H1 (cell line): ENCODE data around the gene DISP1. TPM values are rescaled to one million over a fixed set of nuclear protein-coding genes. Genes with fewer than 3 reads are reported as not detected.
A peak's percentile ranks its signal among the peaks of the same experiment; 100 is the strongest.

Experiments used
- CTCF ChIA-PET: fragments of 300-600 bp; sonication (Branson Sonifier 250); formaldehyde crosslinking; loops from one replicate; lab custom pipeline; 2021; ENCODE audit not compliant: partially characterized antibody; lab: Charles Lee
- POLR2A ChIA-PET: fragments of 300-600 bp; sonication (Branson Sonifier 250); formaldehyde crosslinking; loops from one replicate; lab custom pipeline; 2021; ENCODE audit warnings: inconsistent platforms; ENCODE audit not compliant: partially characterized antibody; lab: Charles Lee
- DNase-seq, 2 experiments: peaks; one replicate each; pipeline versions ENCODE4 v3.0.0 to v3.0.0-alpha.2; 2010 to 2022; ENCODE audit warnings: low spot score in 2 of 2, low read depth in 1 of 2, mixed read lengths in 1 of 2
- FAIRE-seq: peaks from 2 replicates; lab custom pipeline; 2011; peaks lifted over from hg19 to GRCh38; lab: Jason Lieb, UNC
- H2AFZ ChIP-seq: 2 replicates; pipeline ENCODE4 v1.8.1; 2012; ENCODE audit warnings: low read length, inconsistent platforms
- H2AK5ac ChIP-seq: 2 replicates; pipeline ENCODE4 v1.6.1; 2013; ENCODE audit warnings: low read depth, low read length
- H2BK120ac ChIP-seq: replicated peaks from 2 replicates; pipeline ENCODE3; 2013; ENCODE audit warnings: low read depth, low read length, inconsistent platforms
- H2BK12ac ChIP-seq: 2 replicates; pipeline ENCODE4 v1.6.1; 2013; ENCODE audit warnings: low read depth, low read length
- H2BK15ac ChIP-seq: 2 replicates; pipeline ENCODE4 v1.6.1; 2013; ENCODE audit warnings: low read length
- H2BK20ac ChIP-seq: 2 replicates; pipeline ENCODE4 v1.6.1; 2013; ENCODE audit warnings: low read length
- H2BK5ac ChIP-seq: 2 replicates; pipeline ENCODE4 v1.6.1; 2013; ENCODE audit warnings: low read depth, low read length
- H3K14ac ChIP-seq: 2 replicates; pipeline ENCODE4 v1.6.1; 2013; ENCODE audit warnings: inconsistent platforms; ENCODE audit not compliant: insufficient read length
- H3K18ac ChIP-seq: 2 replicates; pipeline ENCODE4 v1.6.1; 2013; ENCODE audit warnings: low read length; ENCODE audit errors: extremely low read depth
- H3K23ac ChIP-seq: 2 replicates; pipeline ENCODE4 v1.6.1; 2013; ENCODE audit warnings: inconsistent platforms; ENCODE audit not compliant: insufficient read length
- H3K23me2 ChIP-seq: 2 replicates; pipeline ENCODE4 v1.6.1; 2013; ENCODE audit warnings: low read depth, low read length
- H3K27ac ChIP-seq: 2 replicates; pipeline ENCODE4 v1.6.1; 2011; ENCODE audit warnings: low read depth, low read length, inconsistent platforms
- H3K27me3 ChIP-seq, 4 experiments: replicated peaks in 1 of 4; 1 replicate in 1 of 4; 2 replicates in 3 of 4; pipeline versions ENCODE4 v1.6.1 to v1.8.1; 2011 to 2013; ENCODE audit warnings: low read length in 3 of 4, mild to moderate bottlenecking in 3 of 4, inconsistent platforms in 2 of 4, mixed read lengths in 2 of 4, moderate library complexity in 1 of 4; ENCODE audit not compliant: control insufficient read depth in 3 of 4, insufficient read depth in 3 of 4; ENCODE audit errors: extremely low read depth in 1 of 4
- H3K36me3 ChIP-seq, 4 experiments: 2 replicates each; pipeline versions ENCODE4 v1.6.1 to v1.8.1; 2011 to 2013; ENCODE audit warnings: mild to moderate bottlenecking in 4 of 4, low read length in 3 of 4, moderate library complexity in 2 of 4, control low read depth in 1 of 4, inconsistent platforms in 1 of 4; ENCODE audit not compliant: insufficient read depth in 4 of 4, control insufficient read depth in 2 of 4
- H3K4ac ChIP-seq: replicated peaks from 2 replicates; pipeline ENCODE3; 2013; ENCODE audit warnings: low read length, low read depth, mixed read lengths, inconsistent platforms; ENCODE audit not compliant: insufficient read length
- H3K4me1 ChIP-seq, 4 experiments: replicated peaks in 1 of 4; 1 replicate in 1 of 4; 2 replicates in 3 of 4; pipeline versions ENCODE4 v1.6.1 to v1.8.1; 2011 to 2013; ENCODE audit warnings: low read length in 3 of 4, inconsistent platforms in 2 of 4, mixed read lengths in 1 of 4; ENCODE audit not compliant: insufficient read depth in 4 of 4, control insufficient read depth in 3 of 4
- H3K4me2 ChIP-seq, 2 experiments: 2 replicates each; pipeline versions ENCODE4 v1.6.1 to v1.8.1; 2011 to 2013; ENCODE audit warnings: low read depth in 2 of 2, low read length in 2 of 2, control low read depth in 1 of 2, inconsistent platforms in 1 of 2, mild to moderate bottlenecking in 1 of 2; ENCODE audit not compliant: insufficient read depth in 1 of 2
- H3K4me3 ChIP-seq, 4 experiments: fragments of 200-600, 300-600 bp in 1 of 4; sonication (generic), shearing (Covaris generic), sonication (Bioruptor Twin) in 1 of 4; 2 replicates each; pipeline versions ENCODE4 v1.5.1 to v1.8.1; 2011 to 2016; ENCODE audit warnings: low read length in 4 of 4, low read depth in 3 of 4, control low read depth in 2 of 4, inconsistent platforms in 2 of 4, mild to moderate bottlenecking in 2 of 4, mixed read lengths in 1 of 4, moderate library complexity in 1 of 4; ENCODE audit not compliant: insufficient read depth in 2 of 4; ENCODE audit errors: extremely low read depth in 1 of 4
- H3K56ac ChIP-seq: replicated peaks from 2 replicates; pipeline ENCODE3; 2013; ENCODE audit warnings: low read depth, mild to moderate bottlenecking, mixed read lengths, low read length, inconsistent platforms; ENCODE audit not compliant: insufficient read length
- H3K79me1 ChIP-seq: 2 replicates; pipeline ENCODE4 v1.6.1; 2013; ENCODE audit warnings: low read depth, low read length, control low read depth
- H3K79me2 ChIP-seq, 2 experiments: 2 replicates each; pipeline versions ENCODE4 v1.6.1 to v1.8.1; 2012 to 2013; ENCODE audit warnings: low read length in 2 of 2, mild to moderate bottlenecking in 2 of 2, inconsistent platforms in 1 of 2; ENCODE audit not compliant: insufficient read depth in 2 of 2, control insufficient read depth in 1 of 2
- H3K9ac ChIP-seq, 4 experiments: replicated peaks in 1 of 4; 1 replicate in 1 of 4; 2 replicates in 3 of 4; pipeline versions ENCODE4 v1.6.1 to v1.8.1; 2011 to 2013; ENCODE audit warnings: low read depth in 3 of 4, low read length in 3 of 4, control low read depth in 2 of 4, mild to moderate bottlenecking in 2 of 4, moderate library complexity in 2 of 4, inconsistent platforms in 1 of 4; ENCODE audit errors: extremely low read depth in 1 of 4
- H3K9me3 ChIP-seq, 2 experiments: 2 replicates each; pipeline versions ENCODE4 v1.6.1 to v1.8.1; 2012 to 2013; ENCODE audit warnings: mild to moderate bottlenecking in 2 of 2, moderate library complexity in 2 of 2, control low read depth in 1 of 2, inconsistent platforms in 1 of 2, low read depth in 1 of 2, low read length in 1 of 2, mixed read lengths in 1 of 2; ENCODE audit not compliant: insufficient read depth in 2 of 2
- H4K20me1 ChIP-seq, 2 experiments: replicated peaks in 1 of 2; 2 replicates each; pipeline versions ENCODE3 to v1.8.1; 2011 to 2013; ENCODE audit warnings: inconsistent platforms in 2 of 2, low read length in 2 of 2, mild to moderate bottlenecking in 1 of 2; ENCODE audit not compliant: insufficient read depth in 2 of 2, control insufficient read depth in 1 of 2
- H4K5ac ChIP-seq: 2 replicates; pipeline ENCODE4 v1.6.1; 2013; ENCODE audit warnings: low read length, low read depth, mixed read lengths, inconsistent platforms; ENCODE audit not compliant: insufficient read length
- H4K8ac ChIP-seq: 2 replicates; pipeline ENCODE4 v1.8.0; 2013; ENCODE audit warnings: mild to moderate bottlenecking, moderate library complexity, low read length, inconsistent platforms; ENCODE audit not compliant: insufficient read depth; ENCODE audit errors: extremely low read depth
- H4K91ac ChIP-seq: replicated peaks from 2 replicates; pipeline ENCODE3; 2013; ENCODE audit warnings: low read length, mixed read lengths, inconsistent platforms; ENCODE audit not compliant: insufficient read length
- BCL11A ChIP-seq, 2 experiments: IDR thresholded peaks; one replicate each; pipeline ENCODE4 v1.6.1; 2011; ENCODE audit warnings: low read depth in 2 of 2, low read length in 2 of 2, mild to moderate bottlenecking in 2 of 2
- CHD2 ChIP-seq: IDR thresholded peaks from 2 replicates; pipeline ENCODE4 v1.6.1; 2012; ENCODE audit warnings: low read length, improper control_type of control experiment
- CREB1 ChIP-seq: IDR thresholded peaks from 2 replicates; pipeline ENCODE4 v1.6.1; 2012; ENCODE audit warnings: inconsistent platforms
- HDAC6 ChIP-seq: IDR thresholded peaks from one replicate; pipeline ENCODE4 v1.7.1; 2012; ENCODE audit warnings: low read depth, mild to moderate bottlenecking, inconsistent platforms, low read length, moderate library complexity
- JUN ChIP-seq: IDR thresholded peaks from 2 replicates; pipeline ENCODE4 v1.6.1; 2011; ENCODE audit warnings: low read depth, mild to moderate bottlenecking, improper control_type of control experiment, low read length
- KDM1A ChIP-seq: fragments of 200-600, 300-600 bp; sonication (generic); IDR thresholded peaks from 2 replicates; pipeline ENCODE4 v1.7.1; 2016; ENCODE audit warnings: mild to moderate bottlenecking, low read length, borderline replicate concordance
- SIX5 ChIP-seq: IDR thresholded peaks from 2 replicates; pipeline ENCODE4 v1.6.1; 2011; ENCODE audit warnings: mild to moderate bottlenecking, low read depth, low read length
- SP4 ChIP-seq: IDR thresholded peaks from 2 replicates; pipeline ENCODE4 v1.6.1; 2012; ENCODE audit warnings: low read length, inconsistent platforms
- TCF12 ChIP-seq: IDR thresholded peaks from 2 replicates; pipeline ENCODE4 v1.6.1; 2011; ENCODE audit warnings: low read depth, mild to moderate bottlenecking, low read length
- WGBS, 2 experiments: shearing (Covaris generic) in 1 of 2; methylation state at CpG; one replicate each; pipeline versions ENCODE4 v1.1.6 to v1.1.7; 2013 to 2015; ENCODE audit warnings: low lambda C conversion rate in 2 of 2, mixed read lengths in 2 of 2, inconsistent platforms in 1 of 2, low coverage in 1 of 2, missing lambda C conversion rate in 1 of 2; ENCODE audit not compliant: insufficient replicate concordance in 2 of 2, insufficient coverage in 1 of 2, insufficient read length in 1 of 2; ENCODE audit errors: extremely low coverage in 1 of 2, missing lambda C conversion rate in 1 of 2; 5-methylcytosine and 5-hydroxymethylcytosine counted together
- polyA plus RNA-seq, 7 experiments: library from polyadenylated mRNA; depleted of rRNA in 3 of 7; stranded (reverse) in 5 of 7; unstranded in 2 of 7; fragments of >200 nt in 5 of 7; fragments of 200-250 nt in 2 of 7; gene quantifications; 1 replicate in 5 of 7; 2 replicates in 1 of 7; 4 replicates in 1 of 7; pipeline versions ENCODE4 v1.2.1 to v1.2.3, GENCODE V29; 2011 to 2013; ENCODE audit warnings: missing spikeins in 2 of 7, mixed read lengths in 2 of 7
- total RNA-seq: library from RNA; stranded (reverse); fragmentation: NEBNext Ultra II Directional; extraction: Animal tissue kit (Norgen Biotek cat#: 25700); gene quantifications from 2 replicates; pipeline ENCODE4 v1.2.1, GENCODE V29; 2021

Gene DISP1
- total and polyA plus RNA-seq, 2 of the 8 experiments (the other 6 are each of a cell fraction or from before 2014, with no cell fraction given) = 4.1 to 6.1 TPM

DNA sequence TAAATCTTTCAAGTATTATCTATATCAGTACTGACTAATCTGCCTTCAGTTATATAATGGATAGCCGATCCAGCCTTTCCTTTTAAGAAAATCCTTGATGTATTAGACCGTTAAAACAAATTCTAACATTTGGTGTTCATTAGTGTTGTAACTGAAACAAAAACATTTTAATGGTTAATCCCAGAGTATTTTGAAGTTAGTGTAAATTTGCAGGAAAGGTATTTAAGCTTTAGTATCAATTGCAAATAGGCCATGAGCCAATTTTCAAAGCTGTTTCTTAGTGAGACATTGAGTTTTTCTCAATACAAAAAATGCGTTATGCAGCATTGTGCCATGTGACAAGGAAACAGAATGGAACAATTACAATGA lies 29.6 kb downstream of the DISP1 start:
- no peak overlapping the region for H2BK120ac ChIP-seq
- H3K4me3 ChIP-seq = peak overlapping the region in 1 of 4 experiments; percentile 3; a peak in 1 of 8 replicates
- no peaks in the 10 kb centered on the region for H3K9me3 ChIP-seq
- no peak for DNase-seq
- no peaks in the 10 kb centered on the region for H3K27me3 ChIP-seq
- H2BK20ac ChIP-seq = no peak overlapping the region
- POLR2A ChIA-PET = interaction anchor here (1.0 kb wide), 1 partner anchor 18 kb away, joined by 3 read pairs; no protein-coding TSS in a partner anchor
- peak overlapping the region in 1 of 2 experiments; percentile 14; a peak in 1 of 4 replicates for H3K4me2 ChIP-seq
- H3K9ac ChIP-seq = no peak overlapping the region
- no peak overlapping the region for H2BK15ac ChIP-seq
- H4K20me1 ChIP-seq = no peaks in the 10 kb centered on the region
- no peak overlapping the region for H2AK5ac ChIP-seq
- H3K23me2 ChIP-seq = no peaks in the 10 kb centered on the region
- no peak overlapping the region for H3K56ac ChIP-seq
- no peak overlapping the region for H3K23ac ChIP-seq
- H4K5ac ChIP-seq = no peak overlapping the region
- H2BK5ac ChIP-seq = no peak overlapping the region
- no peak overlapping the region for H2AFZ ChIP-seq
- H3K79me1 ChIP-seq = no peaks in the 10 kb centered on the region
- H3K27ac ChIP-seq = no peak overlapping the region
- CTCF ChIA-PET = no interaction called here
- H3K18ac ChIP-seq = no peak overlapping the region
- H3K79me2 ChIP-seq = no peaks in the 10 kb centered on the region
- H3K14ac ChIP-seq = no peak overlapping the region
- H4K91ac ChIP-seq = no peak overlapping the region
- H3K4me1 ChIP-seq = peaks cover 0 to 9% (median 2%) of the 10 kb centered on the region in 4 experiments; a peak in 2 of 7 replicates
- TF ChIP-seq CREB1 = no peak
- no peak for TF ChIP-seq HDAC6
- TF ChIP-seq JUN = no peak
- no peak for TF ChIP-seq SIX5
- TF ChIP-seq SP4 = no peak
- TF ChIP-seq KDM1A = no peak
- no peak for TF ChIP-seq TCF12
- TF ChIP-seq CHD2 = no peak
- no peak for TF ChIP-seq BCL11A (IDR thresholded peaks at IDR 0.05; ENCODE audit: low read depth in 2 of 2, low read length in 2 of 2)
- TF ChIP-seq, all 59 proteins: peak for 0
- H2BK12ac ChIP-seq = no peak overlapping the region
- H4K8ac ChIP-seq = no peak overlapping the region
- H3K36me3 ChIP-seq = no peaks in the 10 kb centered on the region
- no peak for FAIRE-seq
- WGBS, 2 experiments = 73% methylated on average over 3 of the region's 3 CpGs; no CpG with 5 or more reads in 1 of the 2 experiments
- no peak overlapping the region for H3K4ac ChIP-seq
